Heart left ventricle (tissue), 13 donors: Measurements from ENCODE around the gene CX3CL1.

Source experiments
- POLR2A ChIP-seq, 2 donors: fragments of 450-650 bp; IDR thresholded peaks; one replicate each; pipeline ENCODE4 v1.6.1; 2017; ENCODE audit warnings: antibody characterized with exemption in 2 of 2, mild to moderate bottlenecking in 2 of 2, moderate library complexity in 2 of 2
- TF ChIP-seq, protein P1 (sequence below), 12 donors: fragments of 200-600 bp; sonication (generic) in 4 of 12; IDR thresholded peaks; one replicate each; pipeline versions ENCODE4 v1.5.0 to v1.8.0; 2018 to 2022; ENCODE audit warnings: antibody characterized with exemption in 12 of 12, mild to moderate bottlenecking in 5 of 12
- donor health status: ischemic (EF 13 %, LVEDD 7.1; RV severe dilation, severe dysfunction).
- donor health status: DM: no; HTN: yes; CAD: no.
- donor health status: DM: no; HTN: no; CAD: no.
- donor health status: ischemic (EF 25% LVEDD 6.9; RV normal size, moderate dysfunction).
- donor health status: ischemic (EF 25% LVEDD 5.7; RV mildly dilated, moderate dysfunction).
- donor health status: ischemic (EF 35%, LVEDD 5.7; RV mildly dilated, moderate dysfunction).
- donor health status: nonischemic (EF 11% LVEDD 7.7; RV severe dilation, severe dysfunction).
- donor health status: DM: yes; HTN: yes; CAD: no.
- donor health status: PGD.
- donor health status: ischemic (EF 29% LVEDD 5.4; RV normal size, mild dysfunction).
- donor health status: nonischemic (EF 23%, LVEDD 6.1; RV moderate dilation, normal function).

DNA sequence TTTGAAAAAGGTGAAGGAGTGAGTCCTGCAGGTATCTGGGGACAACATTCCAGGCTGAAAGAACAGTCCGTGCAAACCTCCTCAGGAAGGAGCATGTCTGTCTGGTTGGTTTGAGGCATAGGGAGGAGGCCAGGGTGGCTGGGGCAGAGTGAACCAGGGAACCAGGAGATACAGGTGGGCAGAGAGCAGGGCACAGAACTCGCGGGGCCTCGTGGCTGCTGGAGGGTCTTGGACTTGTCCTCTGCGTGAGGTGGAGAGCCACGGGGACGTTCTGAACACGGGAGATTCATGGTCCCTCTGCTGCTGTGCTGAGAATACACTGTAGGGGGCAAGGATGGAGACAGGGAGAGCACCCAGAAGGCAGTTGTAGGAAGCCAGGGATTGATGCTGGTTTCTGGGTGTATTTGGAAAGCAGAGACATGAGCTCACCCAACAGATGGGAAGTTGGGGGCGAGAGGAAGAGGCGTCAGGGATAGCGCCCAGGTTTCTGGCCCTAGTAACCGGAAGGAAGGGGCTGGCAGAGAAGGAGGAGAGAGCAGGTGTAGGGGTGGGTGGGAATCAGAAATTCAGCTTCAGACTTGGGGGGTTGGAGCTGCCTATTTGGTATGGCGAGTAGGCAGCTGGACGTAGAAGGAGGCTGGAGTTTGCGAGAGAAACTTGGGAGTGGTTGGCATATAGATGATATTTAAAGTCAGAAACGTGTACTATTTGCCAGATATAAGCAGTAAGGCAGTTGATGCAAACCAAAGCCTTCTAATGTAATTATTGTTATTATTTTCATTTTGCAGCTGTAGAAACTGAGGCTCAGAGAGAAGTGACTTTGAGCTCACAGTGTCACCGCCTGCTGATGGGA lies 31.9 kb downstream of the CX3CL1 start, which contains the start of gene CCL17:
- TF ChIP-seq, protein P1, sequence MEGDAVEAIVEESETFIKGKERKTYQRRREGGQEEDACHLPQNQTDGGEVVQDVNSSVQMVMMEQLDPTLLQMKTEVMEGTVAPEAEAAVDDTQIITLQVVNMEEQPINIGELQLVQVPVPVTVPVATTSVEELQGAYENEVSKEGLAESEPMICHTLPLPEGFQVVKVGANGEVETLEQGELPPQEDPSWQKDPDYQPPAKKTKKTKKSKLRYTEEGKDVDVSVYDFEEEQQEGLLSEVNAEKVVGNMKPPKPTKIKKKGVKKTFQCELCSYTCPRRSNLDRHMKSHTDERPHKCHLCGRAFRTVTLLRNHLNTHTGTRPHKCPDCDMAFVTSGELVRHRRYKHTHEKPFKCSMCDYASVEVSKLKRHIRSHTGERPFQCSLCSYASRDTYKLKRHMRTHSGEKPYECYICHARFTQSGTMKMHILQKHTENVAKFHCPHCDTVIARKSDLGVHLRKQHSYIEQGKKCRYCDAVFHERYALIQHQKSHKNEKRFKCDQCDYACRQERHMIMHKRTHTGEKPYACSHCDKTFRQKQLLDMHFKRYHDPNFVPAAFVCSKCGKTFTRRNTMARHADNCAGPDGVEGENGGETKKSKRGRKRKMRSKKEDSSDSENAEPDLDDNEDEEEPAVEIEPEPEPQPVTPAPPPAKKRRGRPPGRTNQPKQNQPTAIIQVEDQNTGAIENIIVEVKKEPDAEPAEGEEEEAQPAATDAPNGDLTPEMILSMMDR (IDR thresholded peaks at IDR 0.05), result no peak
- no peak for TF ChIP-seq POLR2A (IDR thresholded peaks at IDR 0.05)
